ENCODE results near the gene SMOC2.

The SMOC2 gene

DNA sequence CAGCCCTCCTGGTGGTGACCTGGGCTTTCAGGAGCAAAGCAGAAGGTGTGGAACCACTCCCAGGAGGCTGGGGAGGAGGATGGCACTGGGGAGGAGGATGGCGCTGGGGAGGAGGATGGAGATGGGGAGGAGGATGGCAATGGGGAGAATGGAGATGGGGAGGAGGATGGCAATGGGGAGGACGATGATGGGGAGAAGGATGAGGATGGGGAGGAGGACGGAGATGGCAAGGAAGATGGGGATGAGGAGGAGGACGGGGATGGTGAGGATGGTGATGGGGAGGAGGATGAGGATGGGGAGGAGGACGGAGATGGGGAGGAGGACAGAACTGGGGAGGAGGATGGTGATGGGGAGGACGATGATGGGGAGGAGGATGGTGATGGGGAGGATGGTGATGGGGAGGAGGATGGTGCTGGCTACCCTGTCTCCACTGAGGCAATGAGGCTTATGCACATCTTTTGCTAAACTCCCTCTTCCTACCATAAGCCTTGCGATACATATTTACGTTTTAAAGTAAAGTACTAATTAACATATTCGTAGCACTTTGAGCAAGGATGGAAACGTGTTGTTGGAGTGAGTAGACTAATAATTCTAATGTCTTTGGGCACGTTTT lies 7.4 kb downstream of the SMOC2 start:
- DNase-seq, result no peak

DNA sequence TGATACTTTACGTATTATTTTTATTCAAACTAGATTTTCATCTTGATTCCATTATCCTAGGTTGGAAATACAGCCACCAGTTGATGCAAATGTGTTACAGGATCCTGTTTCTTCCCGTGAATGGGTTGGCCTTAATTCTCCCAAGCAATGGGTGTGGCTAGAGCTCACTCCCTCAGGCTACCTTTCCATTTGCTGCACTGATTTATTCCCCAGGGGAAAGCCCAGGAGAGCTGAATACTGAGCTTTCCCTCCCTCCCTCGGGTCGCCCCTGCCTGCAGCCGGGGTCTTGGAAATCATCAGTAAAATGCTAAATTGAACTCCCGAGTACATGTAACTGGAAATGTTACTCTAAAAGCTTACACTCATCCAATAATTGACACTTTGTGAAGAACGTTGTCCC lies 9.9 kb downstream of the SMOC2 start:
- DNase-seq, result no peak

DNA sequence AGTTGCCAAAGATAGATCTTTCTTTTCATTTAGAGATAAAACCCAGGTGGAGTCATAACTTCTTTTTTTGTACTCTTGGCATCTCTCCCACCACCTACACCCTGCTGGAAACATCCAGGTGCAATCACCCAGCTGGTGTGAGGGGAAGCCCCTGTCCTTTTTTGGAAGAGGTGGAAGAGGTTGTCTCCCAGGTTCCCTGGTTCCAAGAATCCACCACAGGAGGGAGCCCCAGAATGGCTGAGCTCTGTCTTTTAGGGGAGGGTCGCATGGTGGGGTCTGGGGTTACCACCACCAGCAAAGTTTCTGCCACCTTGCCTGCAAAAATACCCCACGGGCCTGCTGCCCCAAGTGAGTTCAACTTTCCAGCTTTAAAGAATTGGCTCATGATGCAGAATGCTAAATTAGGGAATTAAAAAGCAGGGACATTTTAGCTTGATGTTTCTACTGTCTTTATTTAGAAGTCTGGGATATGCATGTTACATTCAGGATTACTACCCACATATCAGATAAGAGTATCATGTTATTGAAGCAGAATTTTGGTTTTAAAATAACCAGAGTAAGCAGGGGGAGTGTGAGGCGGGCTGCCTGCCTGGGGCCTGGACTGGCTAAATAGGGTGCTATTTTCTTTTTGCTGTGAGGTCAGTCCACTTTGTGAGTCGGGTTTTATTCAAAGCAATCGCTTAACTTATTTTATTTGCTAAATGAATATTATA lies 11.0 kb downstream of the SMOC2 start:
- no peak for DNase-seq

DNA sequence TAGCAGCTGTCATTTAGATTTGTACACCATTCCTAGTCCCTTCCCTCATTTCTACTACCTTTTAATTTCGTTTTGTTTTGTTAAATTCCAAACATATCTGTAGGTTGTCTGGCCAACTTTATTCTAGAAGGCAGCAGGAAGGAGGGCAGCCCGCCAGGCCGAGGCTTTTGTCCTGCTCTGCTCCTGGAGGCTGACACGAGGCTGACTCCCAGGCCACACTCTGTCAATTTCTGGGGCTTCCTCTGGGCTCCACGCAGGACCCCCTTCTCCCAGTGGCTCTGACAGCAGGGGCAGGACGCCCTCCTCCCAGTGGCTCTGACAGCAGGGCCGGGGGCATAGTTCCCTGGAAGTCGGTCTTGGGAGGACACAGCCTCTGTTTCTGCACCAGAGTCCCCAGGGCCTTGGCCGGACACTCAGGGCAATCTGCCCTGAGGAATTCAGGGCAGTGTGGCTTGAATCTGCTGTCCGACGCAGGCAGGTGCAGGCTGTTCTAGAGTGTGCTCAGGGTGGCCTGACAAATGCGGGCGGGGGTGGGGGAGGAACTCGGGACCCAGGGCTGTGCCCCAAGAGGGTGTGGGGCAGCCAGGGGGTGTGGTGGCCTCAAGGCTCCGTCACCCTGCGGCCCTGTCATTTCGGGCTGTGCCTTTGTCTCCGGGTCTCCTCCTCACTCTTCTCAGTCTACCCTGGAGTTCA lies 11.8 kb downstream of the SMOC2 start:
- no peak for DNase-seq

DNA sequence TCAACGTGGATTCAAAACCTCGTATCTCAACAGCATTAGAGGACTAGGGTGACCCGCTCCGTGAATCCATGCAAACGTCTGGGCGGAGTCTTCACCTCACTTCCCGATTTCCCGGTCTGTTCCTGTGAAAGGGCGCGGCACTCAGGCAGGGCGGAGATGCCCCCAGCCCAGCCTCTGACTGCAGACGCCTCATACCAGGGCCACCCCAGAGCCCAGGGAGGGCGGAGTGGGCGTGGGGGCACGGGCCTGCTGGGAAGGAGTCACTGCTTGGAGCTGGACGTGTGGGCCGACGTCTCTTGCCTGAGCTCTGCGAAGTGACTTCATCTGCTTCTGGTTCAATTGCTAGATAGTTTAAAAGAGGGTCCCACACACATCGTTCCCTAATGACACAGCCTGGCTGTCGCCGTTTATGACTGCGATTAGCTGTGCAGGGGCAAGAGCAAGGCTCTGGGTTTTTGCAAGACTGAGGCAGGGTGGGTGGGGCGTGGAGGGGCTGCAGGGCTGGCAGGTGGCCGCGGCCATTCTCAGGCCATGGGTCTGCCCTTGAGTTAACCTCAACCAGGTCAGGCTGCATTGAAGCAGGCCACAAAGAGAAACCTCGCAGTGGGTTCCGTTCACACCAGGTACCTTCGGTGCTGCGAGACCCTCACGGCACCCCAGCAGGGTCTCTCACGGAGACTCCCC lies 15.0 kb downstream of the SMOC2 start:
- DNase-seq, result no peak

DNA sequence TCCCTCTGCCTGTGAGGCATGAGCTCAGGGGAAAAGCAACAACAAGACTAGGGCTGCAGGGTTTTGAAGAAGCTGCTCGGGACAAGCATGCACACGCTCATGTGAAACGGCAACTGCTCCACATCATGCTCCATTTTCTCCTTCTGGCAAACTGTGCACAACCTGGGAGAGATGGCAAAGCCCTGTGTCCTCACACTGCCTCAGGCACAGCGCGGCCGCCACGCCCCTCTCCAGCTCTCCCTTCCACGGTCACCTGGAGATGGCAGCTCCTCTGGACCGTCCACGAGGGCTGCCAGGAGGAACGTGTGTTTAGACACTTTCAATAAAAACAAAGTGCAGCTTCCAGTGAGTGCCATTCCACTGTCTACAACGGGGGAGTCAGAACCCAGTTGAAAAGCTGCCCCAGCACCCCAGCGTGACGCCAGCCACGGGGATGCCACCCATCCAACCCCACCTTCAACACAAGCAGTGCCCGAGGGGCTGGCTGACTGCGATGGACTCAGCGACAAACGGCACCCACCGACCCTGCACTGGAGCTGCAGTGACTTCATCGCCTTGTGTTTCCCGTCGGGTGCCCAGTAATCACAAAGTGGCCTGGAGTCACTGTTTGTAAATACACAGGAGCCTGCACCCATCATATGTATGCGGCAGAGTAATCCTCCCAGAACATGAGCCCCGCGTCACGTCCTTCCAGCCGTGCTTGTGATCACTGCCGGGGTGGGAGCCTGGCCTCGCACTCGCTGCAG lies 16.1 kb downstream of the SMOC2 start:
- no peak for DNase-seq

DNA sequence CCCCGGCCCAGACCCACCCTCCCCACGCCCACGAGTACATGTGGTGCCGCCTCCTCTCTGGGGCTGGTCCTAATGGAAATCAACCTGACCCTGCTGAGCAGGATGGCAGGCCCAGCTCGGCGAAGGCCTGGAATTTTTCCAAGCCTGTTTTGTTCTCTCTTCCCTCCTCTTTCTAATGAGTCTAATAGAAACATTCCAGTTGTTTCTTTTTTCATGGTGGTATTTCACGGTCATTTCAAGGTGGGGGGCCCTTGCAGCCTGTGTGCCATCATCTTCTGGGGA lies 16.6 kb downstream of the SMOC2 start:
- no peak for DNase-seq

DNA sequence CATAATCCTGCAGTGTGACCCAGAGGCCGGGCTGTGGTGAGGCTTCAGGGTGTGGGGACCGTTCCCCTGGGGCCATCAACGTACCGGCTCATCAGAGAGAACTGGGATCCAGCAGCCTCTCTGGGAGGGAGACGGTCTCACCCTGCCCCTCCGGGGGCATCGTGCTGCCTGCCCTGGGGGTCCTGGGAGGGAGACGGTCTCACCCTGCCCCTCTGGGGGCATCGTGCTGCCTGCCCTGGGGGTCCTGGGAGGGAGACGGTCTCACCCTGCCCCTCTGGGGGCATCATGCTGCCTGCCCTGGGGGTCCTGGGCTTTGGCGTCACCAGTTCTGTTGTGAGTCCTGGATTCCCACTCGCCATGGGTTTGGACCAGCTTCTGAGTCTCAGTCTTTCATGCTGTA lies 17.1 kb downstream of the SMOC2 start:
- no peak for DNase-seq

DNA sequence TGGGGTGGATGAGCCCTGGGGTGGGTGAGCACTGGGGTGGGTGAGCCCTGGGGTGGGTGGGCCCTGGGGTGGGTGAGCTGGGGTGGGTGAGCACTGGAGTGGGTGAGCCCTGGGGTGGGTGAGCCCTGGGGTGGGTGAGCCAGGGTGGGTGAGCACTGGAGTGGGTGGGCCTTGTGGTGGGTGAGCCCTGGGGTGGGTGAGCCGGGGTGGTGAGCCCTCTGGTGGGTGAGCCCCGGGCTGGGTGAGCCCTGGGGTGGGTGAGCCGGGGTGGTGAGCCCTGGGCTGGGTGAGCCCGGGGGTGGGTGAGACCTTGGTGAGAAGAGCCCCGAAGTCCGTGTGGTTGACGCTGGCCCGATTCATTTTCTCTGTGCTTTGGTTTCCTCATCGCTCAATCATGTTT lies 18.6 kb downstream of the SMOC2 start:
- no peak for DNase-seq

DNA sequence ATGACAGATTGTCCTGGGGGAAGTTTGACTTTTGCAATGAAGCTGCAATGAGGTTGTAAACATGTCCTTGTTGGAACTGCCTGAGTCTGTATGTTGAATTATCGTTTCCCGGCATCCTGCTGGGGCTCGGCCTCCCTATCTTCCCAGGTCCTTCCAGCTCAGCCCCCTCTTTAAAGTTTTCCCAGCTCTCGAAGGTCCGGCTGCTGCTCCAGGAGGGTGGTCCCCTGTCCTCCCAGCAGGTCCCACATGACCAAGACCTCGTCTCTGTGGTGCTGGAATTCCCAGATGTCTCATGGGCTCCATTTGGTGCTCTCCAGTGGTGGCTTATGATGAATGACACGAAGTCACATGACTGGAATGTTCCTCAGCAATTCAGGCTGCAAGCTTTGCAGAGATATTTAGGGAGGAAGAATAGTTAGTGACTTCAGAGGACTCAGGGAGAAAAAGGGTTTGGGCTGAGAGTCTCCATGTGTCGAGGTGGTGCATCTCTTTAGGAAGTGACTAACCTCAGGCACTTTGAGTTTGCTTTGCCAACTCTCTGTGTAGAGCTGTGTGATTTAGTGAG lies 21.4 kb downstream of the SMOC2 start:
- no peak for DNase-seq

DNA sequence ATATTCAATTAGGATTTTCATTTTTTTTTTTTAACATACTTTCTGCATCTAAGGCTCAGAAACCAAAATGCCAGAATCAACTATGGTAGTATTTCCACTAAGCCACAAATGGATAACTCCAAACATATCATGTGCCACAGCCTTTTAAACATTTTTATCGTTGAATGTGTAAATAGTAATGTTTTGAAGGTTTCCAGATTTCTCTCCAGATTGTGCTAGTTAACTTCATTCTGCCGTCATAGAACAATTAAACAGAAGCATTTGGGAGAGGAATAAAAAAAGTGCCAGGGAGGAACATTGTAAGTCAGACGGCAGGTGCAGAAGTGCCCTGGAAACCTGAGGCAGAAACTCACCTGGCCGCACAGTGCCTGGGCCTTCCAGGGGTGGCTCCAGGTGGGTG lies 23.6 kb downstream of the SMOC2 start:
- no peak for DNase-seq

DNA sequence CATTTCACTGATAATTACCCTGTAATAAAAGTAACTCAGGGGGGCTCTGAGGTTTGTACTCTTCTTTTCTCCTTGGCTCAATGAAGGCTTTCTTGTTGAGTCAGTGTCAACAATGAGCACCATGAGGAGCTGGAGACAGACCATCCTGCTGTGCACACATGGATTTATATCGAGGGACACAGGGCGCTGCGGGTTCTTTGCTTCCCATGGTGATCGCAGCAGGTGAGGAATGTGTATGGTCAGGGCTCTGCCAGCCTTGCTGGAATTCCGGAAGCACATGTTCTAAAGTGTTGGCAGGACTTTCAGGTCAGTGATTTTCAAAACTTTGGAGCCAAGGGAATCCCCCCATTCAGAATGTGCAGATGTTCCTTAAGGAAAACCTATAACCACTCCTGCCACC lies 27.1 kb downstream of the SMOC2 start:
- no peak for DNase-seq

DNA sequence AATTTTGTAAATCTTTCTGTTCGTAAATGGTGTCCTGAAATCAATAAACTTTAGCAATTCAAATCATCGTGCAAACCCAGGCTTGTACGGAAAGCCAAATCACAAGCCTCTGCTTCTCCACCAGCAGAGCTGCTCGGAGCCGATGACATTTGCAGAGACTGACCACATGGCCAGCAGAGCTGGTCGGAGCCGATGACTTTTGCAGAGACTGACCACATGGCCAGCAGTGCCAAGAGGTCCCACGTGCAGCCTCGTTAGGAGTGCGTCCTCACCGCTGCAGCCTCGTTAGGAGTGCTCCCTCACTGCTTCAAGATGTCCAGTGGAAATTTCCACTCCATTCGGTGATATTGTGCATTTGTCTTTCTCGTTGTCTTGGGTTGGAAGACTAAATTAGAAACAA lies 28.5 kb downstream of the SMOC2 start:
- DNase-seq, result no peak

DNA sequence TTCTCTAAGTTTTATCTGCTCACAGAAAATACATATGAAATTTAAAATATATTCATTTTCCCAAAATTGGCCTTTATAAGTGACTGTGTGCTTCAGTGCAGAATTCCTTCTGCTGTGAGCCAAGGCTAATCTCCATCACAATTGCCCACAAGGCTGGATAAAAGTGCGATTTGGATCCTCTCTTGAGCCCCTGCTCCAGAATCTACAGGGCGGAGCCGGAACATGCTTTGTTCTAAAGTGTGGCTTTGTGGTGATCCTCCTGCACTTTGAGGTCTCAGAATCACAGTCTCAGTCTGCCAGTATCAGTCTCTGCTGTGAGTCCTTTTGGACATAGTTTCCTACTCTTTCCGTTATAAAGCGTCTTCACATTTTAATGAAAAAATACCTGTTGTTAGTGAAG lies 28.9 kb downstream of the SMOC2 start:
- DNase-seq, result no peak

DNA sequence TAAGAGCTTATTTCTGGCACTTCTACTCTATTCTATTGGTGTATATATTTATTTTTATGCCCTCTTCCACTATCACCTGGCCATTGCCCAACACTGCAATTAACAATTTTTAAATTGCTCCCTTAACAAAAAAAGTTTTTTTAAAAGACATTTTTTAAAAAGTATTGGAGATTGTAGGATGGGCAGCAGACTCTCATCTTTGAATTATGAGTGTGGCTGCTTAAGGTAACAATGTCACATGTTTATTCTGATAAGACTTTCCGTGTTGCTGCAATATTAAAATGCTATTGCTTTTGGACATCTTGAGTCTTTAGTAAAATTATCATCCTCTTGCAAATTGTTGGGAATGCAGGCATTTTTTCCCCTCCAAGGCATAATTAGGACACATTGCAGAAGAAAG lies 31.4 kb downstream of the SMOC2 start:
- DNase-seq, result no peak

DNA sequence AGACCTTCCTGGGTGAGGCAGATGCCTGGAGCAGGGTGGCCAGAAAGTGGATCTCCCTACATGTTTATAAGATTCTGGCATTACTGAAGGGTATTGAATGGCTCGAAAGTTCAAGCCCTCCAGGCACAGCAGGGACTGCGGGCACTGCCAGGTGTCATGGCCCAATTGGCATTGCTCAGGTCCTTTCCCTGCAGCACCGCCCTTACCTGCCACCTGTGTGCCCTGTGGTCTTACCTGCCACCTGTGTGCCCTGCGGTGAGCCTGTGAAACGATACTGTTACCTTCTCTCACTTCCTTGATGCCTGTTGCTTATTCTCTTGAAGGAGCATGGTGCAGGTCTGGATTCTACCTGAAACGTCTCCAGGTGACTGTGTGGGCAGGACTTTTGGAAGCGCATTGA lies 32.2 kb downstream of the SMOC2 start:
- no peak for DNase-seq

DNA sequence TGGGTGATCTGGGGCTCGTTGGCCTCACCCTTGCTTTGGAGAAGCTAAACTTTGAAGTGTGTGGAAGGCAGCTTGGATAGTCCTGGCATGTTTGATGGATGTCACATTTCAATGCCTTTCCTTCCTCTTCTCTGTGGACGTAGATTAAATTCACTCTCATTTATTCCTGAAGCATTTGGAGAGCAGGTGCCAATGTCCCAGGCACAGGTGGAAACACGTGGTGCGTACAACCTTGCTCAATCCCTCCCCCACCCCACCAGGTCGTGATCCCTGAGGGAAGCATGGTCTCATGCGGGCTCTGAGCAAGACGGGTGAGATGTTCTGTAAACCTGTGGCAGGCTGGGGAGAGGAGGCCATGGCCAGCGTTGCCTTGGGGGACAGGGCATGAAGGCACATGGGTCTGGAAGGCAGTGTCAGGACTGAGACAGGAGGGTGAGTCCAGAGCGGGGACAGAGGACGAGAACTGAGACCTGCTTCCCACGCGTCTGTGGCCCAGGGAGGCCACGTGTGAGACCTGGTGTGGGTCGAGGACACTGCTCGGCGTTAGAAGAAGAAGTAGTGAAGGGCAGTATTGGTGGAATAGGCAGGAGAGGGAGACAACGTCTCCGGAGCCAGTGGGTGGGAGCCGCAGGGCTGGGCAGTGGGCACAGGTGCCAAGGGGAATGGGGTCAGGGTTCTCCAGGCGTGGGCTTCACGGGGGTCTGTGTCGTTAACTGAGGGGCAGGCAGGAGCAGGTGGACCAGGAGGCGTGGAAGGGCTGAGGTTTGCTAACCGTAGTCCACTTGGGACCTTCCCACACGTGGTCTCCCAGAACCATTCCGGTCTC lies 34.4 kb downstream of the SMOC2 start:
- no peak for DNase-seq

DNA sequence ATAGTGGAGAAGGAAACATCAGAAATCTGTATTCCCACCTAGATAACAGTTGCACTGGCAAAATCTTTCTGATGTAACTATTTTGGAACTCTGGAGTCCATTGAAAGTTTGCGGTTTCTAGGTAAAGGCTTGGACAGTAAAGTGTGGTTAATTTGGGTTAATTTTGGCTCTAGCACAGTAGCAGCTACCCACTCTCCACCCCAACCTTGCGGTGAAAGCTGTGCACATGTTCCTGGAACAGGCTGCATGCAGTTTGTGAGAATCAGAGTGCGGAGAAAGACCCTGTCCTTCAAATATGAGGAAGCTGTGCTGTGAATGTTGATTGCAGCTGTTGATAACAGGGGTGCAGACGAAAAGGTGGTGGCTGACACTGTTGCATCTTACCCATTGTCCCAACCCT lies 38.4 kb downstream of the SMOC2 start:
- no peak for DNase-seq

DNA sequence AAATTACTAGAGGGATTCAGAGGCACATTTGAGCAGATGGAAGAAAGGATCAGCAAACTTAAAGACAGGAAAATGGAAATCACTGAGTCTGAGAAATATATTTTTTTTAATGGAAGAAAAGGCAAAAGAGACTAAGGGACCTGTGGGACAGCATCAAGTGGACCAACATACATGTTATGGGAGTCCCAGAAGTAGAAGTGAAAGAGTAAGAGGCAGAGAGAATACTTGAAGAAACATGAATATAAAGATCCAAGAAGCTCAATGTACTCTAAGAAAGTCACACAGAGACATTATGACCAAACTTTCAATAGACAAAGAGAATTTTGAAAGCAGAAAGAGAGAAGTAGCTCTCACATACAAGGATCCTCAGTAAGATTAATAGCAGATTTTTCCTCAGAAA lies 39.5 kb downstream of the SMOC2 start:
- DNase-seq, result no peak

DNA sequence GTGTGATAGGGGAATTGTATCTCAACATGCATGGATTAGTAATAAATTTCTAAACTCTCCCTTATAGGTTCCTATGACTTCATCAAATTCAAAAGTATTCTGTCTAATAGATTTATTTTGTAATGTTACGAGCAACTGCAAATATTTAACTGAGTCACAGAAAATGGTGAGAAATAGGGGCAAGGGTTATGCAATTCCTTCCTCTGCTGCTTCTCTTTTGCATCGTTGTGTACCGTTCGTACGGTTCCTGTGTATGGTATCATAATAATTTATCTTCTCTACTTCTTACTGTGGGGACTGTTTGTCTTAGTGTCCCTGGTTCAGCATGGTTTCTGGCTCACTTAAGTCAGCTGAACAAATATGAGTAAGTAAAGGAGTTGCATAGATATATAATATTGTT lies 44.8 kb downstream of the SMOC2 start:
- no peak for DNase-seq

DNA sequence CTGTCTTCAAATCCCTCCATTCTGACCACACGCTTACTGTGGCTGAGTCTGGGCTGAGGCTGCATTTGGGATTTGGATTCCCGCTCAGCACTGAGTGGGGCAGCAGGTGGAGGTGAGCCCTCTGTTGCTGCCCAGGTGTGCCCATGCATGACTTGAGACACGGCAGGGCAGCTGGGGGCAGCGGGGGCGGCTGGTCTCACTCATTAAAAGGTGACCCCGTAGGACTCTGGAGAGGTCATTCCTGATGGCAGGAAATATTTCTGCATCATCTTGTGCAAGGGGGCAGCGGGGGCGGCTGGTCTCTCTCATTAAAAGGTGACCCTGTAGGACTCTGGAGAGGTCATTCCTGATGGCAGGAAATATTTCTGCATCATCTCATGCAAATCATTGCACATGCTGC lies 49.8 kb downstream of the SMOC2 start:
- no peak for DNase-seq

DNA sequence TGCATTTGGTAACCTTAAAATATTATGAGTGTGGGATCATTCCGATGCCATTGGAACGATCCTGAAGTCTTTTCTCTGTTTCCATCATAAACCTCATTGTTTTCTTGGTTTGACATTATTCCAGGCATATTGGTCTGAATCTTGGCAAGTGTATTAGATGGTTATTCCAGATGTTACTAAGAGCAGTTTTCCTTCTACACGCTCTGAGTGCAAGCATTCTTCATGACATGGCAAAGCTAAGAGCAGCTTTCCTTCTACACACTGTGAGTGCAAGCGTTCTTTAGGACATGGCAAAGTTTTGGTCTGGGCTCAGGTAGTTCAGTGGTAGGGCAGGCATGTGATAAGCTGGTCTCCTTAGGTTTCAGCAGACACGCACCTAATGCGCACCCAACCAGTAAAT lies 53.0 kb downstream of the SMOC2 start:
- no peak for DNase-seq
